ENCODE data around the gene PRKAR2B.
"Not testable (repeated sequence)": the region's sequence is repeated elsewhere in the genome, so short reads cannot be mapped to it uniquely, and the experiment has no call there.

The PRKAR2B gene

GRCh38 chr7:107119376-107120105 is 75.0 kb downstream of the PRKAR2B start:
- no peak for DNase-seq (ENCODE audit: low spot score)

DNA sequence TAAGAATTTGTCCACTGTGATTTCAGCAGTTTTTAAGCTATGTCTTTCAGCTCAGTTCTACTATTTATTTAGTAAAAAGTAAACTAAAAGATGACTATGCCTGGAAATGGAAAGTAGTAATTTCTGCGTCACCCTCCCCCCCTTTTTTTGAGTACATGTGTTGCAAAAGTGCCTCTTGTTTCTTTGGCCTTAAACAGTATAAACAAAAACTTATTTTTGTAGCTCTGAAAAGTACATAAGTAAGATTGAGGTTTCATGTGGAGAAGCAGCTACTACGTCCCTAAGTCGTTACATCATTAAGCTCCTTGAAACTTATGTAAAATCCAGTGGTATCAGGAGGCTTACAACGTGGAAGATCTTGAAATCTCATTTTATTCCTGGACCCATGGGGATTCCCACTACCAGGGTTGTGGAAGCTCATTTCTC is 78.0 kb downstream of the PRKAR2B start:
- DNase-seq (ENCODE audit: low spot score): no peak

- no peak for DNase-seq (ENCODE audit: low spot score)
These were observed 78.9 kb downstream of the PRKAR2B start for GRCh38 chr7:107123392-107123791.

GRCh38 chr7:107125475-107125874 is 81.0 kb downstream of the PRKAR2B start:
- no peak for DNase-seq (ENCODE audit: low spot score)

GRCh38 chr7:107128217-107128616 is 83.7 kb downstream of the PRKAR2B start:
- DNase-seq (ENCODE audit: low spot score): no peak

DNA sequence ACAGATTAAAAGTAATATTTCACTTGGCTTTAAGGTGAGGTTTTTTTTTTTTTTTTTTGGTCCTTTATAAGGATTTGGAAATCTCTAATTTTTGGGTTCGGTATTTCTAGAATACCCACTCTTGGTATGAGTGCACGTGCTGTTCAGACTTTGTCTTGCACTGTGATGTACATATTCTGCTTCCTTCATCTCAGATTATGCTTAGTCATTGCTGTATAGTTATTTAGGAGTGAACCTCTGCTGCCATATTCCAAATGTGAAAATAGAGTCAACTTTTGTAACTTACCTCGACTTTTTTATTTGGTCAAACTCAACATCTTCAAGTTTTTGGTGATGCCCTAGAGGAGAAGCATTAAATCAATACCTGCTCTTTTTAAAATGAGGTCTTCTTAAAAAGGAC is 84.2 kb downstream of the PRKAR2B start:
- DNase-seq (ENCODE audit: low spot score): no peak

- no peak for DNase-seq (ENCODE audit: low spot score)
These were observed 86.1 kb downstream of the PRKAR2B start for GRCh38 chr7:107130487-107131220.

- DNase-seq (ENCODE audit: low spot score): no peak
These were observed 88.9 kb downstream of the PRKAR2B start for GRCh38 chr7:107133396-107133795.

DNA sequence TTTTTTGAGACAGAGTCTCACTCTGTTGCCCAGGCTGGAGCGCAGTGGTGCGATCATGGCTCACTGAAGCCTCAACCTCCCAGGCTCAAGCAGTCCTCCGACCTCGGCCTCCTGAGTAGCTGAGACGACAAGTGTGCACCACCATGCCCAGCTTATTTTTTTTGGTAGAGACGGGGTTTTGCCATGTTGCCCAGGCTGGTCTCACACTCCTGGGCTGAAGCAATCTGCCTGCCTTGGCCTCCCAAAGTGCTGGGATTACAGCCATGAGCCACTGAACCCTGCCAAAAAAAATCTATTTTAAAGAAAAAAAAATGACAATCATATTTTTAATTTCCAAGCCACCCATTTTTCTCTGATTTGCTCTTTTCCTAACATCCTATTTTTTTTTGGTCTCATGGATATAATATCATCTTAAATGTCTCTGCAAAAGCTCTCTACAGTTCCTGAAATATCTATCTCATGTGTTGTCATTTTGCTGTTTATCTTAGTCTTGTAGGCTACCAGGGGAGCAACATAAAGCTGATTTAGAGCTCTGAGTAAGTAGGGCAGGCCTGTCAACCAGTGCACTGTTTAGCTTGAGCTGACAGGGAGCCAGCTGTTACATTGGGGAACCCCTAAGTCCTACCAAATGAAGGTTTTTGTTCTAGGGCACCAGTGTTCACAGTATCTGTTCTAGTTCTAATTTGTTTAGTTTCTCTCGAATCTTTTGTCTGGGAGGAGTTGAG is 94.4 kb downstream of the PRKAR2B start:
- DNase-seq (ENCODE audit: low spot score): no peak

DNA sequence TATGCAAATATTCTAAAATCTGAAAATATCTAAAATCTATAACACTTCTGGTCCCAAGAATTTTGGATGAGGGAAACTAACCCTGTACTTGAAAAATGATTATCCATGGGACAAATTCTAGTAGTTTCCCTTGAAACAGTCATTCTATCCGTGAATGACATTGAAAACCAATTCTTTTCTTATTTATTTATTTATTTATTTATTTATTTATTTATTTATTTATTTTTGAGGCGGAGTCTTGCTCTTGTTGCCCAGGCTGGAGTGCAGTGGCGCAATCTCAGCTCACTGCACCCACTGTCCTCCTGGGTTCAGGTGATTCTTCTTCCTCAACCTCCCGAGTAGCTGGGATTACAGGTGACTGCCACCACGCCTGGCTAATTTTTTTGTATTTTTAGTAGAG is 99.4 kb downstream of the PRKAR2B start:
- DNase-seq (ENCODE audit: low spot score): not testable (repeated sequence)

DNA sequence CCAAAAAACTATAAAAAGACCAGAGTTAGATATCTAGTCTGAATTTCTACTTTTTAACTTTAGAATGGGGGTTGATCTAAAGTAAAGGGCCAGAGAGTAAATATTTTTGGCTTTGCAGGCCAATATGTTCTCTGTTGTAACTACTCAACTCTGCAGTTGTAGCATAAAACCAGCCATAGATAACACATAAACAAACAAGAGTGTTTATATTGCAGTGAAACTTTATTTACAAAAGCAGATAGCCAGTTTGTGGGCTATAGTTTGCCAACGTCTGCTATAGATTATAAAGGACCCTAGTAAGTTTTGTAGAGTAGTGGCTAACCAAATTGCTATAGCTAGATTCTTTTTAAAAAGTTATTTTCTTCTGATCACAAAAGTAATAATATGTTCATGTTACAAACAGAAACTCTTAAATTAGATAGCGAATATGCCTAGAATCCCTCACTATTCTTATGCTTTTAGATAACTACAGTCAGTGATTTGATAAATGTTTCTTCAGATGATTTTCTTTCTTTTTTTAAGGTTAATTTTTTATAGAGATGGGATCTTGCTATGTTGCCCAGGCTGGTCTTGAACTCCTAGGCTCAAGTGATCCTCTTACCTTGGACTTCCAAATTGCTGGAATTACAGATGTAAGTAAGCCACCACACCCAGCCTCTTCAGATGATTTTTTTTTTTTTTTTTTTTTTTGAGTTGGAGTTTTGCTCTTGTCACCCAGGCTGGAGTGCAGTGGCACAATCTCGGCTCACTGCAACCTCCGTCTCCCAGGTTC is 100.7 kb downstream of the PRKAR2B start:
- DNase-seq (ENCODE audit: low spot score): no peak

GRCh38 chr7:107147464-107148393 is 103.2 kb downstream of the PRKAR2B start:
- DNase-seq (ENCODE audit: low spot score): peak; percentile 63

GRCh38 chr7:107148721-107149120 is 104.2 kb downstream of the PRKAR2B start:
- no peak for DNase-seq (ENCODE audit: low spot score)

DNA sequence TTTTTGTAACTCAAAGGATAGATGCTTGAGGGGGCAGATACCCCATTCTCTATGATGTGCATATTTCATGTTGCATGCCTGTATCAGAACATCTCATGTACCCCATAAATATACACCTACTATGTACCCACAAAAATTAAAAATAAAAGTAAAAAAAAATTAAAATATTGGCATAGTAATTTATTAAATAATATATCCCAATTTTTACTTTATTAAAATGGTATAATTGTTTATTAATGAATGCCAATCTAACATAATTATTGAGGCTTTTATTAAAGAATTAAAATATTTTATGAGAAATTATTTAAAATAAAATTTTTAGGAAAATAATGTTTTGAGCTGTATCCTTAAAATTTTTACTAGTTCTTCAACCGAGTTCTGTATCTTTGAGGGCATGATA is 105.4 kb downstream of the PRKAR2B start:
- no peak for DNase-seq (ENCODE audit: low spot score)

- peak; percentile 66 for DNase-seq (ENCODE audit: low spot score)
These were observed 106.0 kb downstream of the PRKAR2B start for GRCh38 chr7:107150375-107151073.

GRCh38 chr7:107151538-107151937 is 107.0 kb downstream of the PRKAR2B start:
- DNase-seq (ENCODE audit: low spot score): no peak

GRCh38 chr7:107152011-107152410 is 107.5 kb downstream of the PRKAR2B start:
- no peak for DNase-seq (ENCODE audit: low spot score)

GRCh38 chr7:107154826-107155225 is 110.3 kb downstream of the PRKAR2B start:
- DNase-seq (ENCODE audit: low spot score): no peak

GRCh38 chr7:107155726-107156125 is 111.2 kb downstream of the PRKAR2B start:
- not testable (repeated sequence) for DNase-seq (ENCODE audit: low spot score)

DNA sequence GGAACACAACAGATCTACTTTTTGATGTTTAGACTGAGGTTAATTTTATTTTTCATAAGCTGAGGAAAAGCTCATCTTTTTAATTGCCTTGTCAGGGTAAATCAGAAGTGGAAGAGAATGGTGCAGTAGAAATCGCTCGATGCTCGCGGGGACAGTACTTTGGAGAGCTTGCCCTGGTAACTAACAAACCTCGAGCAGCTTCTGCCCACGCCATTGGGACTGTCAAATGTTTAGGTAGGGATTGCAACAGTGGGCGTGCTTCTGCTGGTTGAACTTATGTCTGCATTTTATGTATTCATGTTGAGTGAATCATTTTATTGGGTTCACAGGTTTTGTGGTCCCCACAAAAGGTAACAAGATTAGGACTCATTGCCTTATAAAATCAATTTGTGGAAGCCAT is 112.6 kb downstream of the PRKAR2B start:
- no peak for DNase-seq (ENCODE audit: low spot score)

All from COLO829 (cell line).